ENCODE results near the gene PCSK6. TPM values are rescaled to one million over a fixed set of nuclear protein-coding genes. Genes with fewer than 3 reads are reported as not detected.

Gene PCSK6
- polyA plus RNA-seq, 3 donors: 6.5 to 9.2 (median 7.3) TPM

DNA sequence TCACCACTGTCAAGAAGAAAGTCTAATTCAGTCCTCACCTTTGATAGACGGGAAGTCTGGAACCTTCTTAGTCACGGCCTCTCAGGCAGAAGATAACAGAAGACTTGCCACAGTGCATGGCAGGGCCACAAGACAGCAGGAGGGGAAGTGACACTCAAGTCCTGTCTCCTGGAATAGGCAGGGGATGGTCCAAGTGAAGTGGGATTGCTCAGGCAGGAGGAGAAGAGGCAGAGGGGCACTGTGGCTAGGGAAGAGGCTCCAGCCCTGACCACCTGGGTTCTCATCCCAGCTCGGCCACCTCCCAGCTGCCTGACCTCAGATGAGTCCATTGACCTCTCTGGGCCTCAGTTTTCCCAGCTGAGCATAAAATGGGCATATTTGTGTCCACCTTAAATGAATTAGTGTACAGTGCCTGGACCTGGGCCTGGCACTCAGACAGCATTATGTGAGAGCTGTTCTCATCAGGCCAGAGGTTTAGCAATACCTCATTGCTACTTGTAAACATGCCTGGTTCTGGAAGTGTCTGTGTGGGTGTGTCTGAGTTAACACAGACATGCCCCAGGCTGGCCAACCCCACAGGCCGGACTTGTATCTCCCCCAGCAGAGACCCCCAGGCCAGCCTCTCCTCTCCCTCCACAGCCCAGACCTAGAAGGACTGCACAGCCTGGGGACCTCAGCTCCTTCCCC lies 11.5 kb upstream of the PCSK6 start:
- no peak for DNase-seq (ENCODE audit: low read depth in 3 of 3, low spot score in 2 of 3)

- no peak for DNase-seq (ENCODE audit: low read depth in 3 of 3, low spot score in 2 of 3)
Measured at GRCh38 chr15:101499863-101500713, 10.6 kb upstream of the PCSK6 start.

- no peak for DNase-seq (ENCODE audit: low read depth in 3 of 3, low spot score in 2 of 3)
Measured at GRCh38 chr15:101498717-101499480, 9.4 kb upstream of the PCSK6 start.

GRCh38 chr15:101498076-101498716 lies 8.7 kb upstream of the PCSK6 start:
- no peak for DNase-seq (ENCODE audit: low read depth in 3 of 3, low spot score in 2 of 3)

DNA sequence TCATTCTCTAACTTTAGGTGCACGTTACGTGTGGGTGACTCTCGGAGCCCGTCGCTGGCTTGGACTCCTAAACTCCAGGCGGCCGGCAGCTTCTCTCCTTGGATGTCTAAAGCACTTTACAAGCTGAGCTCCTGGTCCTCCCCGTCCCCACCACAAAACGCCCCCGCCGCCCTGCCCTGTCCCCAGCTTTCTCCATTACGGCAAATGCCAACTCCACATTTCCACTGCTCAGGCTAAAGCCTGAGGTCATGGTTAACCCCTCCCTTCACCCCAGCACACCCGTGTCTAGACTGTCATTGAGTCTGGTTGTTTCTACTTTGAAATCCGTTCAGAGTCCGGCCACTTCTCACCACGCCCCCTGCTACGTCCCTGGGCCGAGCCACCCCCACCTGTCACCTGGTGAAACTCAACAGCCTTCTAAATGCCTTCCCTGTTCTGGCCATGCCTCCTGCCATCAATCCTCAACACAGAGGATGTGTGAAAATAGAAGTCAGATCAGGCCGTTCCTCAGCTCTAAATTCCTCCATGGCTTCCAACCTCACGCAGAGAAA lies 8.1 kb upstream of the PCSK6 start:
- no peak for DNase-seq (ENCODE audit: low read depth in 3 of 3, low spot score in 2 of 3)

- no peak for DNase-seq (ENCODE audit: low read depth in 3 of 3, low spot score in 2 of 3)
Measured at GRCh38 chr15:101497017-101497416, 7.5 kb upstream of the PCSK6 start.

DNA sequence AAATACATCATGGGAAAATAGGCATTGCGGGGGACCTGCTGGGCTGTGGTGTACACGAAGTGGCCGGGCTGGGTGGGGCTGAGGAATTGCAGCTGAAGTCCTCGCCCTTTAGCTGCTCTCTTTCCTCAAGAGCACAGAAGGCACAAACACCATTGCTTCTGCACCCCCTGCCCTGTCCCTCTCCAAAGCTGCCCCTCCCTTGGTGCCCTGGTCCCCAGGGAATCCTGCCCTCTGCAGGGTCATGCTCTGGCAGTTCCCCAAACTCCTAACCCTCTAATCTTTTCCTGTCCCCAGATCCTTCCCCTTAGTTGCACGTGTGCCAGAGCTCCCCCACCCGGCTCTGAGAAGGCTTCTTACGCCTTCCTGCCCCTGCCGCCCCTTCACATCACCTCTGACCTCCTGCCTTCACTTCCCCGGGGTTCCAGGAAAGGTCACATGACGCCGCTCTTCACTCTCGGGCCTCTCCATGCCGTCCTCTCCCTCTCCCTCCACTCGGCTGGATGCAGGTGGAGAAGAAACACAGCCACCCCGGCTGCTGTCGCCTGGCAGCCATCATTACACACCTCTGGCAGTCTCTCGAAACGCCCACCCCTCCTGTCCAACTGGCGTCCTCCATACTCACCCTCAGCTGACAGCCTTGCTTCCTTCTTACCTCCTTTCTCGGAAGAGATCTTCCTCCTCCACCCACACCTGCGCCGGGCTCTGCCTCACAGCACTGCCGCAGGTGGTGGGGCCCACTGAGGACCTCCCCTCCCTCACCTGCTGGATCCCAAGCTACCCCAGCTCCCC lies 6.9 kb upstream of the PCSK6 start:
- no peak for DNase-seq (ENCODE audit: low read depth in 3 of 3, low spot score in 2 of 3)

- DNase-seq (ENCODE audit: low read depth in 3 of 3, low spot score in 2 of 3): no peak
Measured at GRCh38 chr15:101495334-101496197, 6.1 kb upstream of the PCSK6 start.

GRCh38 chr15:101494251-101494796 lies 4.8 kb upstream of the PCSK6 start:
- DNase-seq (ENCODE audit: low read depth in 3 of 3, low spot score in 2 of 3): no peak

DNA sequence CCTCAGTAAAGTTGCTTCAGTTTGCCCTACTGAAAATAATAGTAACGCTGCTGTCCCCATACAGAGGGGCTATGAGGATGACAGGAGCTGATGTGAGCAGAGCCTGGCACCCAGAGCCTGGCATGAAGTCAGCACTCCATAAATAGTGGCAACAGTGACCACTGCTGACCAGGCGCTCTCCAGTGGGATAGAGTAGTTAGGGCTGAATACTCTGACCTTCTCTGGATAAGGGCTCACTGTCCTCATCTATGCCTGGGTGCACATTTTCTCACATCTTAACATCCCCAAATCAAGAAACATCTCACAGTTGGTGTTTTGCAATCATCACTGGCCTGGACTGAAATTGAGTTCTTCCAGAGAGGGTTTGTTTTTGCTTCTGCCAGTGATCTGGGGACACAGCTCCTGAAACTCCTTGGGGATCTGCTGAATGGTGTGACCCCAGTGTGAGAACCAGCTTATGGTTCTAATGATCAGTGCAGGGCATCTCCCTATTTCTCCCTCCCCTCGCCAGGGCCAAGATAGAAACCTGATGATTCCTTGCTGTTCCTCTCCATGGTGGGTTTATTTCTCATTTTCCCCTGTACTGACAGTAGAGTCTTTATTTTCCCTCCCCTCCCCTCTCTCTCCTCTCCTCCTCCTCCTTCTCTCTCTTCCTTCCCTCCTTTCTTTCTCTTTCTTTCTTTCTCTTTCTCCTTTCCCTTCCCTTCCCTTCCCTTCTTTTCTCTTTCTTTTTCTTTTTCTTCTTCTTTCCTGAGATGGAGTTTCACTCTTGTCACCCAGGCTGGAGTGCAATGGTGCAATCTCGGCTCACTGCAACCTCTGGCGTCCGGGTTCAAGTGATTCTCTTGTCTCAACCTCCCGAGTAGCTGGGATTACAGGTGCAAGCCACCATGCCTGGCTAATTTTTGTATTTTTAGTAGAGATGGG lies 3.5 kb upstream of the PCSK6 start:
- no peak for DNase-seq (ENCODE audit: low read depth in 3 of 3, low spot score in 2 of 3)

DNA sequence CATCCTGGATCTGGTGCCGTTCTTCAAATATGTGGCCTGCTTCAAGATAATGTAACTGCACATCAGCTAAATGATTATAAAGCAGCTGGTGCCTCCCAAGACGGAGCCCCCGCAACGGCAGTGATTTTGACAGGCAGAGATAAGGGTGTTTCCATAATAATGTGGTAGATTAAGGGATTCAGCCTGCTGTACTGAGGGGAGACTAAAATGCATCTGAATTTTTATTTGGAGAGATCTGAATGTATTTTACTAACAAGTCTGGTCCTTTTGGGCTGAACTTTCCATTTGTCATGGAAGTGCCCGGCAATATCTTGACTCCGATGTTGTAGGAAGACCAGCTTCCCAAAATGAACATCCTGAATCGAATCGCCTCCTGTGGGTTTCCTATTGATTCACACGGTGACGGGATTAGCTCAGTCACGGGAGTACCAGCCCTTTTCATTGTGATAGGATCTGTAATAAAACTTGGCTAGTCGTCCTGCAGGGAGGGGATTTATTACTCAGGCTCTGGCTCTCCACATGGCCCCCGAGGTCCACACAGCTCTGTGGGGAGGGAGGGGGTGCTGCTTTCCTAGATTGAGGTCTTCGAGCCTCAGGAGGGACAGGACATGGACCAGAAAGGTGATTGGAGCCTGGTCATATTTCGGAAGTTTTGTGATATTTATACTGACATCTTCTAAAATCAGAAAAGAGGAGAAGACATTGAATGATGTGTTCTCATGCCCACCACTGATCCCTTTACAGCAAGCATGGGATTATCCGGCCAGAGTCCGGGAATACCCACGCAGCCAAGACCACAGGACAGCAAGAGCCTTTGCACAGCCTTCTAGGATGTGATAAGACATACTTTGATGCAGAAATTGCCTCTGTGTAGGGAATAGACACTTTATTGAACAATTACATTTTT lies 2.5 kb upstream of the PCSK6 start:
- DNase-seq (ENCODE audit: low read depth in 3 of 3, low spot score in 2 of 3): no peak

- no peak for DNase-seq (ENCODE audit: low read depth in 3 of 3, low spot score in 2 of 3)
Measured at GRCh38 chr15:101490922-101491733, 1.6 kb upstream of the PCSK6 start.

GRCh38 chr15:101490408-101490891 lies 943 bp upstream of the PCSK6 start:
- DNase-seq (ENCODE audit: low read depth in 3 of 3, low spot score in 2 of 3): no peak

- no peak for DNase-seq (ENCODE audit: low read depth in 3 of 3, low spot score in 2 of 3)
Measured at GRCh38 chr15:101489237-101489598, 289 bp downstream of the PCSK6 start.
